Natural killer cell (primary cell): ENCODE measurements around the gene TEX54. TPM values are rescaled to one million over a fixed set of nuclear protein-coding genes. Genes with fewer than 3 reads are reported as not detected.
A peak's percentile ranks its signal among the peaks of the same experiment; 100 is the strongest.

ENCODE experiments used
- ATAC-seq, 3 donors: fragments of 150-1000 bp in 2 of 3; fragments of 200-7000 bp in 1 of 3; cut with Tn5 transposase; 1 replicate in 1 of 3; 2 replicates in 2 of 3; pipeline ENCODE4 v1.10.0; 2021; ENCODE audit warnings: mild to moderate bottlenecking in 2 of 3, moderate library complexity in 2 of 3
- DNase-seq, 2 donors: peaks; one replicate each; pipeline versions ENCODE4 v3.0.0 to v3.0.0-alpha.2; 2013 to 2021; ENCODE audit warnings: mixed read lengths in 1 of 2
- H3K27ac ChIP-seq: one replicate; pipeline ENCODE4 v1.5.1; 2013; ENCODE audit warnings: mild to moderate bottlenecking, low read length
- H3K27me3 ChIP-seq: one replicate; pipeline ENCODE4 v1.6.1; 2013; ENCODE audit warnings: low read length; ENCODE audit not compliant: control insufficient read depth, insufficient read depth
- H3K36me3 ChIP-seq: one replicate; pipeline ENCODE4 v1.6.1; 2013; ENCODE audit warnings: low read length; ENCODE audit not compliant: control insufficient read depth, insufficient read depth
- H3K4me1 ChIP-seq: one replicate; pipeline ENCODE4 v1.6.1; 2013; ENCODE audit warnings: low read length; ENCODE audit not compliant: control insufficient read depth, insufficient read depth
- H3K4me3 ChIP-seq: one replicate; pipeline ENCODE4 v1.5.1; 2013; ENCODE audit warnings: low read length
- H3K9me3 ChIP-seq: one replicate; pipeline ENCODE4 v1.6.1; 2013; ENCODE audit warnings: low read length; ENCODE audit not compliant: control insufficient read depth, insufficient read depth
- H3K27ac Mint-ChIP-seq, 2 donors: one replicate each; pipeline ENCODE4 v1.8.0; 2022; ENCODE audit warnings: mild to moderate bottlenecking in 2 of 2, mixed read lengths in 2 of 2, moderate library complexity in 1 of 2
- H3K27me3 Mint-ChIP-seq, 2 donors: one replicate each; pipeline ENCODE4 v1.8.0; 2022; ENCODE audit warnings: low read depth in 2 of 2, mixed read lengths in 2 of 2
- H3K36me3 Mint-ChIP-seq: one replicate; pipeline ENCODE4 v1.8.0; 2022; ENCODE audit warnings: mixed read lengths
- H3K4me1 Mint-ChIP-seq, 2 donors: one replicate each; pipeline ENCODE4 v1.8.0; 2022; ENCODE audit warnings: mixed read lengths in 2 of 2
- H3K4me3 Mint-ChIP-seq: one replicate; pipeline ENCODE4 v1.8.0; 2022; ENCODE audit warnings: mild to moderate bottlenecking, moderate library complexity, mixed read lengths
- H3K9me3 Mint-ChIP-seq, 2 donors: one replicate each; pipeline ENCODE4 v1.8.0; 2022; ENCODE audit warnings: mixed read lengths in 2 of 2
- WGBS: methylation state at CpG from one replicate; pipeline ENCODE4 v1.1.7; 2013; ENCODE audit warnings: missing lambda C conversion rate; ENCODE audit not compliant: insufficient coverage; 5-methylcytosine and 5-hydroxymethylcytosine counted together
- intact Hi-C: fragments of 100-400 bp; cut with micrococcal nuclease; formaldehyde crosslinking; loops from one replicate; pipeline ENCODE4 v1.14.2; 2022
- total RNA-seq, 4 donors: library from RNA; stranded (reverse); fragments of 120-200 nt in 1 of 4; gene quantifications; one replicate each; pipeline versions ENCODE4 v1.2.3 to v1.2.4, GENCODE V29; 2013 to 2022
- TF ChIP-seq, protein P1 (sequence below): fragments of 200-600 bp; IDR thresholded peaks from one replicate; pipeline ENCODE4 v1.8.0; 2022; ENCODE audit warnings: antibody characterized with exemption

The TEX54 gene
- total RNA-seq, 3 donors from 2014 or later (not counting 1 experiment from before 2014, with no cell fraction given): not detected

DNA sequence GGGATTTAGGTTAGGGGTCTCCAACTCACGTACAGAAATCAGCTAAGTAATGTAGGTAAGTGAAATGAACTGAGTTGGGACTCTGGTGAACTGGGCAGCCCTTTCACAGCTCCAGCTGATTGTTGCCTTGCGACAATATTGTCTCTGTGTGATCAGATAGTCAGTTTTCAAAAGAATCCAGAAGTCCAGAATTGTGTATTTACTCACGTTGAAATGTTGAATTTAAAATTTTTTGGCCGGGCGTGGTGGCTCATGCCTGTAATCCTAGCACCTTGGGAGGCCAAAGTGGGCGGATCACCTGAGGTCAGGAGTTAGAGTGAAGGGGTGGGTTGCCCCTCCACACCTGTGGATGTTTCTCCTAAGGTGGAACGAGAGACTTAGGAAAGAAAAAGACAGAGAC is 25.6 kb upstream of the TEX54 start:
- DNase-seq (no peak), ATAC-seq (no peak)
- no peak overlapping the region for H3K27ac ChIP-seq
- H3K36me3 ChIP-seq: peaks cover 13% of the 10 kb centered on the region
- Mint-ChIP-seq H3K27me3 (no peaks in the 10 kb centered on the region), H3K9me3 (no peaks in the 10 kb centered on the region), H3K36me3 (peaks cover 4% of the 10 kb centered on the region), H3K27ac (no peak overlapping the region), H3K4me3 (no peak overlapping the region), H3K4me1 (peaks cover 40% of the 10 kb centered on the region in 2 donors)
- no peaks in the 10 kb centered on the region for H3K9me3 ChIP-seq
- H3K4me3 ChIP-seq: no peak overlapping the region
- TF ChIP-seq, protein P1, sequence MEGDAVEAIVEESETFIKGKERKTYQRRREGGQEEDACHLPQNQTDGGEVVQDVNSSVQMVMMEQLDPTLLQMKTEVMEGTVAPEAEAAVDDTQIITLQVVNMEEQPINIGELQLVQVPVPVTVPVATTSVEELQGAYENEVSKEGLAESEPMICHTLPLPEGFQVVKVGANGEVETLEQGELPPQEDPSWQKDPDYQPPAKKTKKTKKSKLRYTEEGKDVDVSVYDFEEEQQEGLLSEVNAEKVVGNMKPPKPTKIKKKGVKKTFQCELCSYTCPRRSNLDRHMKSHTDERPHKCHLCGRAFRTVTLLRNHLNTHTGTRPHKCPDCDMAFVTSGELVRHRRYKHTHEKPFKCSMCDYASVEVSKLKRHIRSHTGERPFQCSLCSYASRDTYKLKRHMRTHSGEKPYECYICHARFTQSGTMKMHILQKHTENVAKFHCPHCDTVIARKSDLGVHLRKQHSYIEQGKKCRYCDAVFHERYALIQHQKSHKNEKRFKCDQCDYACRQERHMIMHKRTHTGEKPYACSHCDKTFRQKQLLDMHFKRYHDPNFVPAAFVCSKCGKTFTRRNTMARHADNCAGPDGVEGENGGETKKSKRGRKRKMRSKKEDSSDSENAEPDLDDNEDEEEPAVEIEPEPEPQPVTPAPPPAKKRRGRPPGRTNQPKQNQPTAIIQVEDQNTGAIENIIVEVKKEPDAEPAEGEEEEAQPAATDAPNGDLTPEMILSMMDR: no peak
- H3K4me1 ChIP-seq: peaks cover 34% of the 10 kb centered on the region
- no peaks in the 10 kb centered on the region for H3K27me3 ChIP-seq
- intact Hi-C loops: loop anchor here (5.0 kb wide), 1 partner anchor 266 kb away; the partner anchor contains the start of gene TUT1
- WGBS: 92% methylated on average over 7 of the region's 7 CpGs

DNA sequence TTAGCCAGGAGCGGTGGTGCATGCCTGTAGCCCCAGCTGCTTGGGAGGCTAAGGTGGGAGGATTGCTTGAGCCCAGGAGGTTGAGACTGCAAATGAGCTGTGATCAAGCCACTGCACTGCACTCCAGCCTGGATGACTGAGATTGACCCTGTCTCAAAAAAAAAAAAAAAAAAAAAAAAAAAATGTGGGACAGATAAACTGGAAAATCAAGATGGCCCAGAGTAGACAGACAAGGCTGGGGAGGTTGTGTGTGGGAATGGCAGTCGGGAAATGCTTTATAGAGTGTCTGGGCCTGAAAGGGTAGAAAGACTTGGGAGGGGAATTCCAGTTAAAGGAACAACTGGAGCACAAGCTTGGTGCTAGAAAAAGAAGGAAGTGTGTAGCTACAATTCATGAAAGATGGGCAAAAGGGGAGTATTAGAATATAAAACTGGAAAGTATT is 24.9 kb upstream of the TEX54 start:
- intact Hi-C loops: loop anchor here (5.0 kb wide), 1 partner anchor 265 kb away; the partner anchor contains the start of gene TUT1
- ATAC-seq: no peak

DNA sequence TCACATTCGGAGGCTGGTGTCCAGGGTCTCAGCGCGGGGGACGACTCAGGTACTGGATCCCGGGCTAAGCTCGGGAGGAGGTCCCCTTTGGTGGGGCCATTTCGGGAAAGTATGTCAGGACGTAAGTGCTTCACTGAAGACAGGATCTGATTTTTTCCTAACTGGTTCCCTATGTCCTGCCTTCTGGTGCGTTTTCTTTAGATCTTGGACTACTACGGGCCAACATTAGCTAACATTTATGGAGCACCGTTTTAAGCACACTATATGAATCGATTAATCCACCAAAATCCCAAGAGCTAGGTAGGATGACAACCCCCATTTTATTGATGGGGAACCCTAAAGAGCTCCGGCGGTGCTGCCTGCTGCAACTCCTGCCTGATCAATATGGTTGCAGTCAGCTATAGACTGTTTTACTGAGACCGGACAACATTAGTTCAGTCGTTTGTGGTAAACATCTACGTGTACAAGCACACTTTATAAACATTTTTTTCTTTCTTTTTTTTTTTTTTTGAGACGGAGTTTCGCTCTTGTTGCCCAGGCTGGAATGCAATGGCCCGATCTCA is 23.8 kb upstream of the TEX54 start:
- Histone ChIP-seq H3K27me3 (no peaks in the 10 kb centered on the region), H3K4me3 (peak overlapping the region; percentile 79), H3K36me3 (peaks cover 31% of the 10 kb centered on the region), H3K9me3 (no peaks in the 10 kb centered on the region), H3K27ac (peak overlapping the region; percentile 63), H3K4me1 (peaks cover 31% of the 10 kb centered on the region)
- peak in 1 of 2 donors; percentile 53 for DNase-seq
- 7% methylated on average over 20 of the region's 20 CpGs for WGBS
- no peaks in the 10 kb centered on the region for H3K9me3 Mint-ChIP-seq
- H3K27ac Mint-ChIP-seq: peak overlapping the region; percentile 95 to 97
- peaks cover 18% of the 10 kb centered on the region for H3K36me3 Mint-ChIP-seq
- ATAC-seq: no peak
- H3K4me1 Mint-ChIP-seq: peaks cover 45% of the 10 kb centered on the region in 2 donors
- TF ChIP-seq, protein P1: no peak
- H3K27me3 Mint-ChIP-seq: no peaks in the 10 kb centered on the region
- intact Hi-C loops: loop anchor here (5.0 kb wide), 1 partner anchor 264 kb away; the partner anchor contains the start of gene TUT1
- peak overlapping the region; percentile 98 for H3K4me3 Mint-ChIP-seq

More for the DNA sequence above, 24.9 kb upstream of the TEX54 start:
- Histone ChIP-seq H3K27ac (no peak overlapping the region), H3K4me3 (no peak overlapping the region), H3K9me3 (no peaks in the 10 kb centered on the region), H3K4me1 (peaks cover 34% of the 10 kb centered on the region), H3K27me3 (no peaks in the 10 kb centered on the region), H3K36me3 (peaks cover 20% of the 10 kb centered on the region)
- peaks cover 42 to 43% of the 10 kb centered on the region in 2 donors for H3K4me1 Mint-ChIP-seq
- no peaks in the 10 kb centered on the region for H3K27me3 Mint-ChIP-seq
- no peaks in the 10 kb centered on the region for H3K9me3 Mint-ChIP-seq
- 91% methylated on average over 2 of the region's 2 CpGs for WGBS
- peaks cover 10% of the 10 kb centered on the region for H3K36me3 Mint-ChIP-seq
- H3K4me3 Mint-ChIP-seq: peak overlapping the region; percentile 19
- TF ChIP-seq, protein P1: no peak
- H3K27ac Mint-ChIP-seq: no peak overlapping the region
- no peak for DNase-seq
